Measurements from ENCODE around the gene FBXO34. TPM values are rescaled to one million over a fixed set of nuclear protein-coding genes. Genes with fewer than 3 reads are reported as not detected.

Gene FBXO34
- total RNA-seq, 4 donors from 2014 or later, result 28.8 to 44.4 (median 33.8) TPM

DNA sequence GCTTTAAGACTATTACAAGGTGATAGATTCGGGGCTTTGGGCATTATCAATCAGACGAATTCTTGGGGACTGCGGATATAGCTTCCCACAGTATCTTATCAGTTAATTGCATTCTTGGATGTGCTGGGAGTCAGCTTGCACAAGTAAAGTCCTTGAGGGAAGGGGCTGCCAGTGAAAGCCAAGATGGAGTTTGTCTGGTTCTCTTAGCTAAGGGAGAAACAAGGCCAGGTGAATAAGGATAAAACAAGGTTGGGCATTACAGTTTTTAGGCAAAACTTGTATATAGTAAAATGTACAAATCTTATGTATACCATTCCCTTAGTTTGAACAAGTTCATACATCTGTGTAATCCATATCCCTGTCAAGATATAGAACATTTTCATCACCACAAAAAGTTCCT, 5.5 kb downstream of the FBXO34 start:
- peaks cover 27% of the 10 kb centered on the region for H3K4me1 ChIP-seq
- no peak overlapping the region for H3K4me3 ChIP-seq
- H3K27ac ChIP-seq, result no peak overlapping the region
- WGBS, result 80% methylated on average over 3 of the region's 3 CpGs
- H3K27me3 ChIP-seq, result no peaks in the 10 kb centered on the region
- peaks cover 5% of the 10 kb centered on the region for H3K36me3 ChIP-seq
- DNase-seq (ENCODE audit: low spot score in 2 of 2), result no peak
- H3K9me3 ChIP-seq, result no peaks in the 10 kb centered on the region
- TF ChIP-seq, protein P1, sequence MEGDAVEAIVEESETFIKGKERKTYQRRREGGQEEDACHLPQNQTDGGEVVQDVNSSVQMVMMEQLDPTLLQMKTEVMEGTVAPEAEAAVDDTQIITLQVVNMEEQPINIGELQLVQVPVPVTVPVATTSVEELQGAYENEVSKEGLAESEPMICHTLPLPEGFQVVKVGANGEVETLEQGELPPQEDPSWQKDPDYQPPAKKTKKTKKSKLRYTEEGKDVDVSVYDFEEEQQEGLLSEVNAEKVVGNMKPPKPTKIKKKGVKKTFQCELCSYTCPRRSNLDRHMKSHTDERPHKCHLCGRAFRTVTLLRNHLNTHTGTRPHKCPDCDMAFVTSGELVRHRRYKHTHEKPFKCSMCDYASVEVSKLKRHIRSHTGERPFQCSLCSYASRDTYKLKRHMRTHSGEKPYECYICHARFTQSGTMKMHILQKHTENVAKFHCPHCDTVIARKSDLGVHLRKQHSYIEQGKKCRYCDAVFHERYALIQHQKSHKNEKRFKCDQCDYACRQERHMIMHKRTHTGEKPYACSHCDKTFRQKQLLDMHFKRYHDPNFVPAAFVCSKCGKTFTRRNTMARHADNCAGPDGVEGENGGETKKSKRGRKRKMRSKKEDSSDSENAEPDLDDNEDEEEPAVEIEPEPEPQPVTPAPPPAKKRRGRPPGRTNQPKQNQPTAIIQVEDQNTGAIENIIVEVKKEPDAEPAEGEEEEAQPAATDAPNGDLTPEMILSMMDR (IDR thresholded peaks at IDR 0.05), result no peak
- TF ChIP-seq POLR2AphosphoS5 (IDR thresholded peaks at IDR 0.05), result no peak
- no peak for TF ChIP-seq EP300 (IDR thresholded peaks at IDR 0.05)
- no peak for TF ChIP-seq POLR2A (IDR thresholded peaks at IDR 0.05)

DNA sequence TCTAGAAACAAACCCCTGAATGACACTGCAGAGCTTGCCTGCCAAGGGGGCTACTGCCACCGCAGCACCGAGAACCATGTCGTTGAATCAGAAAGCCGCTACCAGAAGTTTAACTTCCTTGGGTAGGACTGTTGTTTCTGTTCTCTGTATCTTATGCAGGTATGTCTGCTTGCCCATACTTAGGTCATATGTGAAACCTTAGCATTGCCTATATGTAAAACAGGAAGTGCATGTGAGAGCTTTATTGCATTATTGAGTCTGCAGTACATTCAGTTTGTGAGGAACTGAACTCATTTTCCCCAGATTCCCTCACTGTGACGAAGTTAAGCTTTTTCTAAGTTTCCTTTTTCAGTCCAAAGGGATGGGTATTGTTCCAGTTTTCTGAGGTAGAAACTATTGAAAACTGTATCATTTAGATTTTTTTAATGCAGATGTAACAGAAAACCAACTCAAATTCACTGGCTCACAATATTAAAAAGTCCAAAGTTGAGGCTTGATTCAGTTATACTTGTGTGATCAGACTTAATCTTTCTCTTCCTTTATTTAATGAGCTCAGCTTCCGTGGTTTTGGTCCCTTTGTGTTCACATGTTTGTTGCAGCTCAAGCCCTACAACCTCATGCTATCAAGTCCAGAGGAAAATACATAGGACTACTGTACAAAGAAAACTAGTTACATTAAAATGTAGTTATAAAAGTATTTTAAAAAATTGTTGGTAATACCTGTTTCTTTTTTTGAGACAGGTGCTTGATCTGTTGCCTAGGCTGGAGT, 6.9 kb downstream of the FBXO34 start:
- Histone ChIP-seq H3K36me3 (peaks cover 5% of the 10 kb centered on the region), H3K4me1 (peaks cover 19% of the 10 kb centered on the region), H3K27me3 (no peaks in the 10 kb centered on the region), H3K9me3 (no peaks in the 10 kb centered on the region), H3K4me3 (no peak overlapping the region), H3K27ac (no peak overlapping the region)
- DNase-seq (ENCODE audit: low spot score in 2 of 2), result no peak
- 77% methylated on average over 6 of the region's 6 CpGs for WGBS
- no peak for TF ChIP-seq EP300 (IDR thresholded peaks at IDR 0.05)
- TF ChIP-seq, protein P1 (IDR thresholded peaks at IDR 0.05), result no peak
- no peak for TF ChIP-seq POLR2A (IDR thresholded peaks at IDR 0.05)
- no peak for TF ChIP-seq POLR2AphosphoS5 (IDR thresholded peaks at IDR 0.05)

DNA sequence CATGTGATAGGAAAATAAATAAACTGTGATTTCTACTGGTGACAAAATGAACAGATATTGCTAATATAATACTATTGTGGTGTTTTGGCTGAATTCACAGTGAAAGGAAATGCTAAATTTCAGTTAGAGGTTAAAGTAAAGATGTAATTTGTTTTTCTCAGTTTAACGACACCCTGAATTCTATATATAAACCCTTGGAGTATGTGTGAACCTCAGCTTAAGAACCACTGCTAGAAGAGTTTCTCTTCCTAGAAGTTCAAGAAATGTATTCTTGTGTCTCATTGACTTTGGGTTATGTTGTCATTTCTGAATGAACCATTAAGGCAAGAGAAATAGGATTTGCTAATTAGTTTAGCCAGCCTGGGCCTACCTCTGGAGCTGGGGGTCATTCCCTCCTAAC, 8.2 kb downstream of the FBXO34 start:
- DNase-seq (ENCODE audit: low spot score in 2 of 2), result no peak
- H3K4me1 ChIP-seq, result peaks cover 7% of the 10 kb centered on the region
- H3K27me3 ChIP-seq, result no peaks in the 10 kb centered on the region
- TF ChIP-seq POLR2A (IDR thresholded peaks at IDR 0.05), result no peak
- TF ChIP-seq, protein P1 (IDR thresholded peaks at IDR 0.05), result no peak
- no peak for TF ChIP-seq POLR2AphosphoS5 (IDR thresholded peaks at IDR 0.05)
- TF ChIP-seq EP300 (IDR thresholded peaks at IDR 0.05), result no peak
- WGBS, result 94% methylated on average over 1 of the region's 1 CpG
- no peak overlapping the region for H3K27ac ChIP-seq
- peaks cover 5% of the 10 kb centered on the region for H3K36me3 ChIP-seq
- H3K9me3 ChIP-seq, result no peaks in the 10 kb centered on the region
- H3K4me3 ChIP-seq, result no peak overlapping the region

DNA sequence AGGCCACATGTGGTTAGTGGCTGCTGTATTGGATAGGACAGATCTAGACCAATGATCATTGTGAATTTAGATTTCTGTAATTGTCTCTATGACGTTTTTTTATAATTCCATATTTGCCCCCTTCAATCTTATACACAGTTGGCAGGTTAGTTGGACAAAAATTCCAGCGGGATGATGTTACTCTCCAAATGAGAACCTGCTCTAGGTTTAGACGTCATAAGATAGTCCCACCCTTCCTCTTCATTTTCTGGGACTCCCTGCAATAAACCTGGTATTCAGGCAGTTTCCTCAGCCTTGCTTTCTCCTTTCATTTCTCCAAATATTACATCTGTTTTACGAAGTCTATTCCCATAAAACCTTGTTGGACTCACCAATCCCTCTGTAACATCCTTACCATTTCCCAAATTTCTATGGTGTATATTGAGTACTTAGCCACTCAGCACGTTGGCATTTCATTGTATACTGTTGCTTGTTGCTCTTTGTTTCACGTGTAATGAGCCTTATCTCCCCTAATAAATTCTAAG, 10.2 kb downstream of the FBXO34 start:
- Histone ChIP-seq H3K36me3 (peaks cover 5% of the 10 kb centered on the region), H3K27ac (no peak overlapping the region), H3K4me3 (no peak overlapping the region), H3K4me1 (peaks cover 5% of the 10 kb centered on the region), H3K27me3 (no peaks in the 10 kb centered on the region), H3K9me3 (no peaks in the 10 kb centered on the region)
- 83% methylated on average over 6 of the region's 6 CpGs for WGBS
- DNase-seq (ENCODE audit: low spot score in 2 of 2), result no peak
- TF ChIP-seq POLR2A (IDR thresholded peaks at IDR 0.05) (no peak), POLR2AphosphoS5 (IDR thresholded peaks at IDR 0.05) (no peak), EP300 (IDR thresholded peaks at IDR 0.05) (no peak)
- TF ChIP-seq, protein P1 (IDR thresholded peaks at IDR 0.05), result no peak

DNA sequence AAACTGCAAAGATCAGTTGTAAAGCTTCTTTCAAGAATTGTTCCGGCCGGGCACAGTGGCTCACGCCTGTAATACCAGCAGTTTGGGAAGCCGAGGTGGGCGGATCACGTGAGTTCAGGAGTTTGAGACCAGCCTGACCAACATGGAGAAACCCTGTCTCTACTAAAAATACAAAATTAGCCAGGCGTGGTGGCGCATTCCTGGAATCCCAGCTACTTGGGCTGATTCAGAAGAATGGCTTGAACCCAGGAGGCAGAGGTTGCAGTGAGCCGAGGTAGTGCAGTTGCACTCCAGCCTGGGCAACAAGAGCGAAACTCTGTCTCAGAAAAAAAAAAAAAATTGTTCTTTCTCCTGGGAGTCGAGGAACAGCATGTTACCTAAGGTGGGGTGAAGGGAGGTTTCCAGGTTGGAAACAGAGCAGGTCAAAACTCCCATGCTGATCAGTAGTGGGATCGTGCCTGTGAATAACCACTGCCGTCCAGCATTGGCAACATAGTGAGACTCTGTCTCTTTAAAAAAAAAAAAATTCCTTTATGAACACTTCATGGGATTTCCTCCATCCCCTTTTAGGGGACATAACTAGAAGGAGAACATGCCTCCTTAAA, 13.9 kb downstream of the FBXO34 start:
- 92% methylated on average over 13 of the region's 13 CpGs for whole genome bisulfite sequencing
- peaks cover 8% of the 10 kb centered on the region for H3K4me1 ChIP-seq
- H3K4me3 ChIP-seq, result no peak overlapping the region
- H3K27ac ChIP-seq, result no peak overlapping the region
- H3K9me3 ChIP-seq, result no peaks in the 10 kb centered on the region
- H3K27me3 ChIP-seq, result no peaks in the 10 kb centered on the region
- no peak for DNase-seq (ENCODE audit: low spot score in 2 of 2)
- TF ChIP-seq EP300 (IDR thresholded peaks at IDR 0.05) (no peak), POLR2A (IDR thresholded peaks at IDR 0.05) (no peak), POLR2AphosphoS5 (IDR thresholded peaks at IDR 0.05) (no peak)
- TF ChIP-seq, protein P1 (IDR thresholded peaks at IDR 0.05), result no peak
- H3K36me3 ChIP-seq, result no peaks in the 10 kb centered on the region

Data from suprapubic skin (tissue), 4 donors.